RCC 7860 (cell line): ENCODE data around the gene CELA2B.
"Not testable (repeated sequence)": the region's sequence is repeated elsewhere in the genome, so short reads cannot be mapped to it uniquely, and the experiment has no call there.

Experiments used
- DNase-seq: peaks from one replicate; pipeline ENCODE4 v3.0.0-alpha.2; 2015; ENCODE audit warnings: low spot score
- FAIRE-seq: peaks from 2 replicates; lab custom pipeline; 2012; peaks lifted over from hg19 to GRCh38; lab: Jason Lieb, UNC

CELA2B gene

DNA sequence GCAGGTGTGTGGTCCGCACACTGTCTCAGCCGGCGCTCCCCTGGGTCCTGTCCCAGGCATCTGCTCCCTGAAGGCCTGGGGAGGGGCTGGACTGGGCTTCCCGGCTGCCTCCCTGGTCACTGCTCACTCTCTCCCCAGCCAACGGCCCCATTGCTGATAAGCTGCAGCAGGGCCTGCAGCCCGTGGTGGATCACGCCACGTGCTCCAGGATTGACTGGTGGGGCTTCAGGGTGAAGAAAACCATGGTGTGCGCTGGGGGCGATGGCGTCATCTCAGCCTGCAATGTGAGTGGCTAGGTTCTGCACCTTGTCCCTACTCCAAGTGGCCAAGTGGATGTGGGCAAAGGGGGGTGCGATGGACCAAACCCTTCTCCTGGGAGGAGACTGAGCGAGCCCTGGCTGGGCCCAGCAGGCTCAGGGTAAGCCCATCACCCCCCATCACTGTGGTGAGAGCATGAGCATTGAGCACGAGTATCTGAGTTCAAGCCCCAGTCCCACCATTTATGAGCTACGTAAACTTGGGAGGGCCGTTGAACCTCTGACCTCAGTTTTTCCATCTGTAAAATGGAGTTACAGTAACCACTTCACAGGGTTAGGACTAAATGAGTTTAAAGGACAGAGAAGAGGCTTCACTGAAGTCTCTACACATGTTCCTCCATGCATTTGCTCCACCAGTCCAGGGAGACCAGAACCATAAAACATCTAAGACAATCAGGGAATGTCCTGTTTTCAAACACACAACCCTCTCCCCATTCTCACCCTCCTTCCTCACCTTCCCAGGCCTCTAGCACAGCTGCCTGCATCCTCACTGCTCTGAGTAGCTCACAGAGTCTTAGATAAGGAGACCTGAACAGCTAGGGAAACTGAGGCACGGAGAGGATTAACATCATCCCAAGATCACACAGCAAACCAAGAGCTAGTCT lies 31.2 kb upstream of the CELA2B start:
- FAIRE-seq (no peak), DNase-seq (no peak)

- DNase-seq: no peak
- no peak for FAIRE-seq
These were observed 30.3 kb upstream of the CELA2B start for GRCh38 chr1:15445390-15446122.

DNA sequence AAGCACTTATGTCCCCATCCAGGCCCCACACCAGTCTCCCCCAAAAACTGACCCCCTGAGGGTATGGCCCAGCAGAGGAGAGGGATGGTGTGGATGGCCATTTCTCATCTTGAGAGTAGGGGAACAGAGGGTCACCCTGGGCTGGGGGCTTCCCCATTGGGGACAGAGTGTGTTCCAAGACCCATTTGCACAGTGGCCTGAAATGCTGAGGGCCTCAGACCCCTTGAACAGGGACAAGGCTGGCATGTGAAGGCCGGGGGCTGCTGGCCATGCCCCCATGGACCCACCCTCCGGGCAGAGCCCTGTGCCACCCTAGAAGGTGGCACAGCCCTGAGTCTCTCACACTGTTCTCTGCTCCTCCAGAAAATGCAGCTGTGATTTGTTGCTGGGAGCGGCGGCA lies 29.7 kb upstream of the CELA2B start:
- FAIRE-seq (no peak), DNase-seq (no peak)

GRCh38 chr1:15448877-15449462 lies 26.9 kb upstream of the CELA2B start:
- no peak for FAIRE-seq
- no peak for DNase-seq

DNA sequence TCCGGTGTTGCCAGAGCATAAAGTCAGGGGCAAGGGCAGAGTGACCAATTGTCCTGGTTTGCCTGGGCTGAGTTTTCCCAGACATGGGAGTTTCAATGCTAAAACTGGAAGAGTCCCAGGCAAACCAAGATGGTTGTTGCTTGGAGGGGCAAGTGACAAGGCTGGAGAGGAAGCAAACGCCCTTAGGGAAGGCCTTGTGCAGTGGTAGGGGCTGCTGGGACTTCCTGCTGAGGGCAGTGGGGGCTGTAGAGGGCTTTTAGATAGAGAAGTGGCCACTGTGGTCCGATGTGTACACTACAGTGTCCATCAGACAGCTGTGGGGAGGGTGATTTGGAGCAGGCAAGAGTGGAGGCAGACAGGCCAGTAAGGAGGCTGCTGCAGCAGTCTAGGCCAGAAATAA lies 26.3 kb upstream of the CELA2B start:
- no peak for FAIRE-seq

DNA sequence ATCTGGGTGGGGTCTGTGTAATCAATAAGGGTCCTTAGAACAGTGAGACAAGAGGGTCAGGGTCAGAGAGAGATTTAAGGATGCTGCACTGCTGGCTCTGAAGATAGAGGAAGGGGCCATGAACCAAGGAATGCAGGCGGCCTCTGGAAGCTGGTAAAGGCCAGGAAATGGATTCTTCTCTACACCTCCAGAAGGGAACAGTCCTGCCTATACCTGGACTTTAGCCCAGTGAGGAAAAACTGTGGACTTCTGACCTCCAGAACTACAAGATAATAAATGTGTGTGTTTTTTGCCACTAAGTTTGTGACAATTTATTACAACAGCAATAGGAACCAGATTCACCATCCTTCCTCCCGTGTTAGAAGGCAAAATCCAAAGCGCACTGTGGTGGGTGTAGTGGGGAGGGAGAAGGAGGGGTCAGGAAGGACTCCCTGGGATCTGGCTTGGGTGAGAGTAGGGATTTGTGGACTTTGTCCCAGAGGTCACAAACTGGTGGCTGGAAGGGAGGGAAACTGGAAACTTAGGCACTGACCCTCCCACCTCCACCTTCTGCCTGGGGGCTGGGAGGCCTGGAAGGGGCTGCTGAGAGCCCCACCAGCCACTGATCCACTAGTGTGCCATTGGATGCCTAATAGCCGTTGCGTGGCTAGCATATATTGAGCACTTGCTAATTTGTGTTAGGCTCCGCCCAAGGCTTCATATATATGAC lies 24.7 kb upstream of the CELA2B start:
- DNase-seq (no peak), FAIRE-seq (no peak)

More for the DNA sequence above, 26.3 kb upstream of the CELA2B start:
- DNase-seq: no peak

DNA sequence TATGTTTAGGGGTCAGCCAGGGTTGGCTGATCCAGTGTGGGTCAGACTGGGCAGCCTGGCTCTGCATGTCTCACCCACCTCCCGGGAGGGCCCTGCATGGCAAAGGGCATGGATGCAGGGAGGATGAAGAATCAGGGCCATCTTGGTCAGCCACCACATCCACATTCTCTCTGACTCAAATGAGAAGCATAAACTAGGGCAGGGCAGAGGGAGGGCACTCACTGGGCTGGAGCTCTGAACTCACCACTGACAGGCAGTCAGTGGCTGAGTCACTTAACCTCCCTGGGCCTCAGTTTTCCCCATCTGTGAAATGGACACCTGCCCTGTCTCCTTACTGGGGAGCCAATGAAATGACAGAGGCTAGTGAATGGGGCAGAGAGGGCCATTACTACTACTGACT lies 23.7 kb upstream of the CELA2B start:
- FAIRE-seq (no peak), DNase-seq (peak; percentile 51)

DNA sequence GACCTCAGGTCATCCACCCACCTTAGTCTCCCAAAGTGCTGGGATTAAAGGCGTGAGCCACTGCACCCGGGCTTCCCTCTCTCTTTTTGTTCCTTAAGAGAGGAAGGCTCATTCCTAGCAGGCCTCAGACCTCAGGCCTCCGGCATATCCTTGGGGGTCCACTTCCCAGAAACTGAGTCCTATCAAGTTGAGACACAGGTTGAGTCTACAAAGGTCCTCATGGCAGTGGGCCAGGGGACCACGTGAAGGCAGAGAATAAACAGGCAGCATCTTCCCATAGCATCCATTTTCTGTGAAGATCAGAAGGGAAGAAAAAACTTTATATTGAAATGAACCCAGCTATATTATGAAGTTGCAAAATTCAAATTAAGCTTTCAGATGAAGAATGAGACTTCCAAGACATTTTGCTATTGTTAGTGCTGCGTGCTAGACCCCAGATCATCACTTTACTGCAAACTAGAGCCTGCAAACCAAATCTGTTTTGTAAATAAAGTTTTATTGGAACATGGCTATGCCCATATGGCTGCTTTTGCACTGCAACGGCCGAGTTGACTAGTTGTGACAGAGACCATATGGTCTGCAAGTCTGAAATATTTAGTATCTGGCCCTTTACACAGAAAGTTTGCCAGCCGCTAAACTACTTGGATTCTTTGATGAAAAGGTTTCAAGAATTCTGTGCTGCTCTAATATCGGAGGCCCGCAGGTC lies 22.9 kb upstream of the CELA2B start:
- FAIRE-seq (no peak), DNase-seq (no peak)

- FAIRE-seq (no peak), DNase-seq (no peak)
These were observed 22.2 kb upstream of the CELA2B start for GRCh38 chr1:15453734-15454133.

DNA sequence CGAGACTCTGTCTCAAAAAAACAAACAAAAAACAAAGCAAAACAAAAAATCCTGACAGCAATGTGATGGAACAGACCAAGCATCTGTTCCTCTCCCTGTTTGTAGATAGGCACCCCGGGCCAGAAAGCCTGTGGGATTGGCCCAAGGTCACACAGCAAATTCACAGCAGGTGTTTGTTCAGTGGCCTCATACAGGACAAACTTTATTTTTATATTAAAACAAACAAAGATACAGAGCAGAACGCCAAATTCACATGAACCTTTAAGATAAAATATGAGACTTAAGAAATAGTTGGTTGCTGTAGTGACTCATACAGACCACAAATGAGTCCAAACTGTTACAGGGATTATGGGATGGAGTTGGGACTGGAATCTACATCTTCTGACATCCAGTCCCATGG lies 21.6 kb upstream of the CELA2B start:
- DNase-seq (peak; percentile 29), FAIRE-seq (peak; percentile 62)

DNA sequence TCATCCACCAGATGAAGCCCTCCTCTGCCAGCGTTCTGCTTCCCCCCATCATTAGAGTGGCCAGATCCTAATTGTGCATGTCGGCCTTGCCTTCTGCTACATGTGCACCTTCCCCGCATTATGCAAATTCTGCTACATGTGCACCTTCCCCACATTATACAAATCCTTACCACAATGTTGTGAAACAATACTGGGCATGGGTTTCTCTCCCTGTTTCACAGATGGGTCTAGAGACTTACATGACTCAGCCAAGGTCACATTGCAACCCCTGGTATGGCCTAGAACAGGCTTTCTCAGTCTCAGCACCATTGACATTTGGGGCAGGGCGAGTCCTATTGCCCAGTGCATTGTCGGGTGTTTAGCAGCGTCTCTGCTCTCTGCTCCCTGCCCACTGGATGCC lies 20.4 kb upstream of the CELA2B start:
- DNase-seq (no peak), FAIRE-seq (no peak)

- no peak for DNase-seq
- no peak for FAIRE-seq
These were observed 19.5 kb upstream of the CELA2B start, which contains the start of gene CELA2A for GRCh38 chr1:15456313-15456954. Gene CELA2A (plus strand): TSS chr1:15456732. CDS start chr1:15456754, 22 bp downstream.

DNA sequence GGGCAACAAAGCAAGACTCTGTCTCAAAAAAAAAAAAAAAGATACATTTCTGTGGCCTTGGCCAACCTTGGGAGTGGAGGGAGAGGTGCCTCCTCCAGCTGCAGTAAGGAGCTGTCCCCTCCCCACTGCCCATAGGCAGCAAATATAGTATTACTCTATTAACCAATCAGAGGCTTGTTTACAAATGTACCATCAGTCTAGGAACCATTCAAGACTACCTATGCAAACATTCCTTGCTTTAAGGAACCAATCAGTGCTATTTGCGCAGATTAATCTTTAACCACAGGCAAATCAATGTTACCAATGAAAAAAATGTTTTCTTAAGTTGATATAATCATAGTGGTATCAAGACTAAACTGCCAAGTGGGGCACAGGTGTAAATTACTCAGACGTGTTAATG lies 18.3 kb upstream of the CELA2B start:
- DNase-seq: no peak
- no peak for FAIRE-seq

- DNase-seq, FAIRE-seq: not testable (repeated sequence)
These were observed 17.5 kb upstream of the CELA2B start for GRCh38 chr1:15458388-15458787.

- FAIRE-seq: no peak
- DNase-seq: no peak
These were observed 15.9 kb upstream of the CELA2B start for GRCh38 chr1:15459771-15460707.

- no peak for FAIRE-seq
- DNase-seq: peak; percentile 27
These were observed 15.2 kb upstream of the CELA2B start for GRCh38 chr1:15460708-15461095.

GRCh38 chr1:15463064-15463800 lies 12.7 kb upstream of the CELA2B start:
- not testable (repeated sequence) for DNase-seq, FAIRE-seq

DNA sequence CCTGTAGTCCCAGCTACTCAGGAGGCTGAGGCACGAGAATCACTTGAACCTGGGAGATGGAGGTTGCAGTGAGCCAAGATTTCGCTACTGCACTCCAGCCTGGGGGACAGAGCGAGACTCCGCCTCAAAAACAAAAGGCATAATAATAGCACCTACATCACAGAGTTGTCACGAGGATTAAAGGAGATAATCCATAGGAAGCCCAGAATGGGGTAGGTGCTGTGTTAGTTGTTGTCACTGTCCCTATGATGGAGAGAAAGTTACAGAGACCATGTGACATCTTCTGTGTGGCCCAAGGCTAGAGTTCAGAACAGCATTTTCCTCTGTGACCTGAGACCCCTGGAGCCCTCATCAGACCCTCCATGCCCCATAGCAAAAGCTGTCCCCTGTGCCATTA lies 12.0 kb upstream of the CELA2B start:
- not testable (repeated sequence) for DNase-seq, FAIRE-seq
